Cerebellar nuclear complex (tissue), 1 donor: Measurements from ENCODE around the gene MOV10.
A peak's percentile ranks its signal among the peaks of the same experiment; 100 is the strongest.
"Not testable (repeated sequence)": the region's sequence is repeated elsewhere in the genome, so short reads cannot be mapped to it uniquely, and the experiment has no call there.

Source experiments
- DNase-seq, 2 experiments: peaks; one replicate each; lab custom pipeline; 2025; lab: John Stamatoyannopoulos, UW

The MOV10 gene

DNA sequence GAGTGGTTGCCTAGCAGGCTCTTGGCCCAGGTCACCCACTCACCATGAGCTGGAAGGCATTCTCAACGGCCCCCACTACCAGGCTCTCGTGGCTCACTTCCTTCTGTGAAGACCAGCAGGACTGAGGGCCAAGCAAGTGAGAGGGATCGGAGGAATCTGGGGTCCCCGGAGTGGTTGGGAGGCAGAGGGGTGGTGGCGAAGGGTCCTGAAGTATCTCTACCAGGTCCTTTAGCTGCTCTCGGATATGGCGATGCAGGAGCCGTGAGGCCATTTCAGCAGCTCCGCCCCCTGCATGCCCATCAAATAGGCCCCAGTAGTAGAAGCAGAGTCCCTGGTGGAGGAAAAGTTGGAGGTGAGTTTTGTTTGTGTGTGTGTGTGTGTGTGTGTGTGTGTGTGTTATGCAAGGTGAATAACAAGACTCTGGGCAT lies 38.3 kb downstream of the MOV10 start:
- DNase-seq = no peak

- DNase-seq = no peak
Measured at GRCh38 chr1:112713466-112714312, 39.2 kb downstream of the MOV10 start.

DNA sequence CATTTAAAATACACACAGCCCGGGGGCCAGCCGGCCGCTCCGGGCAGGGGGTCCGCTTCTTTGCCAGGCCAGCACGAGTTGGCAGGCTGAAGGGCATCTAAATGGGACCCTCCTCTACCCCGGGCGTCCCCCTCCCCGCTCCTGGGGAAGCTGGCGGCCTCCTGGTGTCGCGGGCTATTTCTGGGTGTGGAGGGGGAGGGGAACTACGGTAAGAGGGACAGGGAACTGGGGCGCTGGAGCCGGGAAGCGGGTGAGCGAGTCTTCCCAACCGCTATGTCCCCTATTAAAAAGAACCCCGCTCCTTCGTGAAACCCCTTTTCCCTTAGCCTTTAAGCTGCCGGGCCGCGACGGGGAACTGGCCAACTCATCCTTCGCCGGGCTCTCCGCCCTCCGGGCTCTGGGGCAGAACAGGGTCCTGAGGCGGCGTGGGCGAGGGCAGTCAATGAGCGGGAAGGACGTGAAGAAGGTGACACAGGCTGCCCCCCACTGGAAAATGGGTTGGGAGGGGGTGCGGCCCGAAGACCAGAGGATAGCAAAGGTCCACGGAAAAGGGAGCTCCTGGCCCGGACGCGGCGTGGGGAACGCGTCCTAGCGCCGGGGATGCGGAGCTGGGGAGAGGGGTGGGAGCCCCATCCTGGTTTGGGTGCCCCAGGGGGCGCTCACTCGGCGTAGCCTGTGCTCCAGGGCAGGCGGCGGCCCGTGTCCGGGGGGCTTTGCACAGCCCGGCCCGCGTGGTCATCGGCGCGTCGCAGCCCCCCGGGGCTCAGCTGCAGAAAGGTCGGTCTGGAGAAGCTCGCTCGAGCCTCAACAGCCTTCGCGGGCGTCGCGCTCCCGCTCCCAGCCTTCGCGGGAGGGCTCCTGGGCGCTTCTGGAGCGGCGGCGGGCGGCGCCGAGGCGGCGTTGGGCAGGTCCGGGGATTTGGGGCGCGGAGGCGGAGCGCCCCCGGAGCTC lies 40.1 kb downstream of the MOV10 start:
- no peak for DNase-seq

GRCh38 chr1:112715264-112716053 lies 41.0 kb downstream of the MOV10 start, which contains the start of gene PPM1J:
TSS of gene PPM1J (minus strand) at chr1:112715332. CDS start at chr1:112715301, 31 bp downstream.
- peak in 1 of 2 experiments; percentile 40 for DNase-seq

DNA sequence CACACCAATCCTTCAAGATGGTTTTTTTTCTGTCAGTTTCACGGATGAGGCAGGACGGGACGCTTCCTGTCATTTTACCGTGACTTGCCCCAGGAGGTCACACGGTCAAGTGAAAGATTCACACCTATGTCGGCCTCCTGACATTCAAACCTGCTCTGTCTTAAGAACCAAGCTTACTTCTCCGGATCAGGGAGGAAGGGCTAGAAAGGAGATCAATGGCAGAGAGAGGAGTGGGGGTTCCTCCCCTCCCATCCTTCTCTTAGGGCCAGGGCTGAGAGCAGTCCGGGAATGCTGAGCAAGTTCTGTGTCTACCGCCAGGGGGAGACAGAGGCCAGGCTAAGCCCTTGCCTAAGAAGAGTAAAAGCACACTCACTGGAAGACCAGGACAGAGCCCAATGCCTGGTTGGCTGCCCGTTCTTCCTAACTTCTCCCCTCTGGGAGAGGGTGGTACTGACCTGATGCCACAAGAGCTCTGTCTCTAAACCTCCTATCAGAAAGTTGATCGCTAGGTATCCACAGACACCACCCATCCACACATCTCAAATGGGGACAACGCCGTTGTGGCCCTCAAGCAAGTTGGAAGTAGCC lies 41.8 kb downstream of the MOV10 start:
- peak; percentile 47 to 83 for DNase-seq

GRCh38 chr1:112717263-112717873 lies 42.9 kb downstream of the MOV10 start:
- no peak for DNase-seq

DNA sequence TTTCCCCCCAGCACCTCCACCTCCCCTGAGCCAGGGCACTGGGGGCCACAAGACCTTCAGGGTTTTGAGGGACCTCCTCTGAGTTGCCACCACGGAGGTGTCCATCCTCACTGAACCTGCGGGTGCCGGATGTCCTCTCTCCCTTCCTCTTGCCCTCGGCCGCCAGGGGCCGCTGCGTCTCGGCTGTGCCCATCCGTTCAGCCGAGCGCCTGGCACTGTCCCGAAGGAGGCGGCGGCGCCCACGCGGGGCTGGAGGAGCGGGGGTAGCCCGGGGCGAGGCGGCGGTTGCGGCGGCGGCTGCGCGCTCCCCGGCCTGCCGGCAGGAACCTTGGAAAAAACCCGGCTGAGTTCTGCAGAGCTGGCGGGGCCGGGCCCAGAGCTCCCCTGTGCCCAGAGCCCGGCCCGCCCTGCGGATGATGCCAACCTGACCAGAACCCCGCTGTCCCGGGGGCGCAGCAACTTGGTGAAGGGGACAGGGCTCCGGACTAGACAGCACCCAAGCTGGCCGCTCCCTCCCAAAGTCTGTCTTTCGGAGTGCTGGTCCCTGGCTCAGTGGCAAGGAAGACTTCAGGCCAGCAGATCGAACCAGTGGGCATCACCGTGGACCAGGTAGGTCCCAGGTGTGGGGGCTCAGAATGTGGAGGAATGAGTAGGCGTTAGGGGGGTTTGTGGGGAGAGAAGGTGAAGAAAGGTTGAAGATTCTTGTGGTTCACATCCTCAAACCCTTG lies 44.4 kb downstream of the MOV10 start:
- DNase-seq = peak in 1 of 2 experiments; percentile 49

DNA sequence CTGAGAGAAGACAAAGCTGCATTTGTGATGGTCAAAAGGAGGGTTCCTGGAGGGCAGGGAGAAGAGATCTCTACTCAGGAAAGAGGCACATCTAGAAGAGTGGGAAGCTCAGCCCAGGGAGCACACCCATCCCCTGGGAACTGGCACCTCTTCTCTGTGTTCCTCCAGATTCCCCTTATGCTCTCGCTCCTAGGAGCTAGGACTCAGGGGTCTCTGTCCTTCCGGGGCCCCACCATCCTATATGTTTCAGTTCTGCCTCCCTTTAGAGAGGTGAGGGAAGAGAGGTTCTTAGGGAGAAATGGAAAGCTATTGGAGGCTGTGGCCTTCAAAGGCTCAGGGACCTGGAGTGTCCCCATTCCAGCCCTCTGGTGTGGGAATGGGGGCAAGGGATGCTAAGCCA lies 45.2 kb downstream of the MOV10 start:
- DNase-seq = no peak

DNA sequence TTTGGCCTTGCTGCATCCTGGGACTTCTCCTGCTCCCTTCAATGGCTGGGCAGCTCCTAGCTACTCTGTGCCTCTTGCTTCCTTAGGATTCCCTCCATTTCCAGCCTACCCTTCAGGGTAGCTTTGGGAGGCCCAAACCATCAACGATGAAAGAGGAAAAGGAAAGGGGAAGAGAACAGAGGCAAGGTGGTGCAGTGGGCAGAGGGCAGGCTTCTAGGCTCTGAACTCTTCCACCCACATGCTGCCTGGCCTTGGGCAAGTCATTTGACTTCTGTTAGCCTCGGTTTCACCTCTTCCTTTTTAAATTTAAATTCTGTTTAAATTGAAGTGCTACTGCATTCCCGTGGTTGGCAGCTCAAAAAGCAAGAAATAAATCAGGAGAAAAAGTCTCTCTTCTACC lies 46.3 kb downstream of the MOV10 start:
- DNase-seq = no peak

GRCh38 chr1:112721294-112721693 lies 46.8 kb downstream of the MOV10 start:
- not testable (repeated sequence) for DNase-seq

GRCh38 chr1:112721966-112722524 lies 47.6 kb downstream of the MOV10 start:
- DNase-seq = no peak

- DNase-seq = no peak
Measured at GRCh38 chr1:112722601-112723510, 48.4 kb downstream of the MOV10 start.

DNA sequence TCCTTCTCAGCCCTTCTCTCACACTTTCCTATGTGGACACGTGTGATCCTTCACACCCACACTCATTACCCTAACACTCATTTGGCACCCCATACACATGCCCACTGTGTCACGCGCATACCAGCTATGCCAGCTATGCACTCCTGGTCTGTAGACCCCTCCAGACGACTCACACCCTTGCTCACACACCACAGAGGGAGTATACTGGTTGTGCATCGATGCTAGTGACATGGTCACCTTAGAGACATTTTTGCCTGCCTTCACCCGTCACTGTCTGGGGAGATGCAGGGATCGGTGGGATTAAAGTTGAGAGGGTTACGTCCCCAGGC lies 49.0 kb downstream of the MOV10 start:
- DNase-seq = no peak

DNA sequence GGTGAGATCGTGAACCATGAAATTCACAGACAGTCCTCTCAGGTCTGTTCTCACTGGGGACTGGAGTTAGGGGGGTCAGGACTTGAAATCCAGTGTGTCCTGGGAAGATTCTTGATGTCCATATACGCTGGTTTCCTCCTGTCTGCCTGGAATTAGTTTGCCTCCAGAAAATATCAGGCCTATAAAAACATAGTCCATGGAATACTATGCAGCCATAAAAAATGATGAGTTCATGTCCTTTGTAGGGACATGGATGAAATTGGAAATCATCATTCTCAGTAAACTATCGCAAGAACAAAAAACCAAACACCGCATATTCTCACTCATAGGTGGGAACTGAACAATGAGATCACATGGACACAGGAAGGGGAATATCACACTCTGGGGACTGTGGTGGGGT lies 49.8 kb downstream of the MOV10 start:
- not testable (repeated sequence) for DNase-seq

- DNase-seq = no peak
Measured at GRCh38 chr1:112727716-112728115, 53.3 kb downstream of the MOV10 start.

DNA sequence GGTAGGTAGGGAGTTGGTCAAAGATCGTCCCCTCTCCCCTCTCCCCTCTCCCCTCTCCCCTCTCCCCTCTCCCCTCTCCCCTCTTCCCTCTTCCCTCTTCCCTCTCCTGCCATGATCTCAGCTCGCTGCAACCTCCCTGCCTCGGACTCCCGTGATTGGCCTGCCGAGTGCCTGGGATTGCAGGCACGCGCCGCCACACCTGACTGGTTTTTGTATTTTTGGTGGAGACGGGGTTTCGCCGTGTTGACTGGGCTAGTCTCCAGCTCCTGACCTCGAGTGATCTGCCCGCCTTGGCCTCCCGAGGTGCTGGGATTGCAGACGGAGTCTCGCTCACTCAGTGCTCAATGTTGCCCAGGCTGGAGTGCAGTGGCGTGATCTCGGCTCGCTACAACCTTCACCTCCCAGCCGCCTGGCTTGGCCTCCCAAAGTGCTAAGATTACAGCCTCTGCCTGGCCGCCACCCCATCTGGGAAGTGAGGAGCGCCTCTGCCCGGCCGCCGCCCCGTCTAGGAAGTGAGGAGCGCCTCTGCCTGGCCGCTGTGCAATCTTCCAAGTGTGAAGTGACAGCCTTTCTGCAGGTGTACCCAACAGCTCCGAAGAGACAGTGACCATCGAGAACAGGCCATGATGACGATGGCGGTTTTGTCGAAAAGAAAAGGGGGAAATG lies 54.0 kb downstream of the MOV10 start:
- not testable (repeated sequence) for DNase-seq

DNA sequence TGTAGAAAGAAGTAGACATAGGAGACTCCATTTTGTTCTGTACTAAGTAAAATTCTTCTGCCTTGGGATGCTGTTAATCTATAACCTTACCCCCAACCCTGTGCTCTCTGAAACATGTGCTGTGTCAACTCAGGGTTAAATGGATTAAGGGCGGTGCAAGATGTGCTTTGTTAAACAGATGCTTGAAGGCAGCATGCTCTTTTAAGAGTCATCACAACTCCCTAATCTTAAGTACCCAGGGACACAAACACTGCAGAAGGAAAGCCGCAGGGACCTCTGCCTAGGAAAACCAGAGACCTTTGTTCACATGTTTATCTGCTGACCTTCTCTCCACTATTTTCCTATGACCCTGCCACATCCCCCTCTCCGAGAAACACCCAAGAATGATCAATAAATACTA lies 54.6 kb downstream of the MOV10 start:
- DNase-seq = not testable (repeated sequence)

GRCh38 chr1:112729909-112730308 lies 55.5 kb downstream of the MOV10 start:
- no peak for DNase-seq
